ENCODE data around the gene ANK3. TPM values are rescaled to one million over a fixed set of nuclear protein-coding genes. Genes with fewer than 3 reads are reported as not detected.

Gene ANK3
- total and polyA plus RNA-seq, 2 donors (not counting 3 experiments of a cell fraction or from before 2014, with no cell fraction given), result 0.88 to 8.5 TPM

GRCh38 chr10:60082744-60083344 is 306.8 kb downstream of the ANK3 start:
- H3K27ac ChIP-seq (ENCODE audit: insufficient read depth, low read depth, low read length), result no peak overlapping the region
- no peaks in the 10 kb centered on the region for H3K9me3 ChIP-seq (replicated peaks; ENCODE audit: control insufficient read depth, insufficient read depth, low read length)
- no TSS peak for BruUV-seq (replicated peaks)
- DNase-seq (ENCODE audit: low read depth, low spot score) (no peak), FAIRE-seq (no peak)
- no peak overlapping the region for H3K9ac ChIP-seq (replicated peaks; ENCODE audit: extremely low read depth, insufficient read depth, low read length)
- ChIA-PET POLR2A (no interaction called here), CTCF (interaction anchor here (1.8 kb wide), 1 partner anchor 17 kb away, joined by 6 read pairs; no protein-coding TSS in a partner anchor)
- no peak overlapping the region for H3K4me3 ChIP-seq (replicated peaks in 1 of 3; ENCODE audit: insufficient read depth in 1 of 3, low read depth in 1 of 3, low read length in 3 of 3)
- H3K27me3 ChIP-seq (ENCODE audit: control insufficient read depth in 2 of 2, insufficient read depth in 2 of 2, low read length in 2 of 2), result no peaks in the 10 kb centered on the region
- H3K4me1 ChIP-seq (ENCODE audit: control insufficient read depth, extremely low read depth, insufficient read depth, low read length), result no peaks in the 10 kb centered on the region
- H2AFZ ChIP-seq (ENCODE audit: low read depth, low read length), result no peak overlapping the region
- H3K4me2 ChIP-seq (ENCODE audit: insufficient read depth, low read length), result no peak overlapping the region
- intact Hi-C loops (cut with micrococcal nuclease), result no loop called here
- H3K9me1 ChIP-seq (replicated peaks; ENCODE audit: control insufficient read depth, extremely low read depth, insufficient read depth, low read length), result no peaks in the 10 kb centered on the region
- no peaks in the 10 kb centered on the region for H3K36me3 ChIP-seq (ENCODE audit: control insufficient read depth in 2 of 2, extremely low read depth in 1 of 2, insufficient read depth in 2 of 2, low read length in 2 of 2)
- H4K20me1 ChIP-seq (replicated peaks; ENCODE audit: control insufficient read depth, extremely low read depth, insufficient read depth, low read length), result no peaks in the 10 kb centered on the region
- TF ChIP-seq MAX (IDR thresholded peaks at IDR 0.05; ENCODE audit: insufficient read depth, insufficient read length) (no peak), MYC (IDR thresholded peaks at IDR 0.05; ENCODE audit: low read depth, low read length) (no peak), EZH2 (IDR thresholded peaks at IDR 0.05; ENCODE audit: borderline replicate concordance, low read depth, low read length, severe bottlenecking) (no peak), POLR2AphosphoS5 (IDR thresholded peaks at IDR 0.05; ENCODE audit: insufficient read depth, low read depth, low read length) (no peak), CTCF (IDR thresholded peaks at IDR 0.05; ENCODE audit: extremely low read depth in 1 of 2, insufficient read depth in 1 of 2, low read depth in 1 of 2, low read length in 2 of 2) (no peak), FOS (IDR thresholded peaks at IDR 0.05; ENCODE audit: borderline replicate concordance, insufficient read depth, low read length) (no peak), GATA2 (IDR thresholded peaks at IDR 0.05; ENCODE audit: insufficient read depth, insufficient read length, low read depth, low read length) (no peak), JUN (IDR thresholded peaks at IDR 0.05; ENCODE audit: borderline replicate concordance, insufficient read depth, insufficient read length, low read depth) (no peak), POLR2A (IDR thresholded peaks at IDR 0.05; ENCODE audit: low read depth, low read length) (no peak)
- dilution Hi-C loops (cut with MboI; ENCODE audit: extremely low pct_ligation_motif_present, low sequenced_read_pairs), result no loop called here
- no peaks in the 10 kb centered on the region for H3K79me2 ChIP-seq (ENCODE audit: control insufficient read depth, insufficient read depth, low read length)
